ENCODE measurements around the gene PCGF1. TPM values are rescaled to one million over a fixed set of nuclear protein-coding genes. Genes with fewer than 3 reads are reported as not detected.

The PCGF1 gene
- total RNA-seq, 3 donors from 2014 or later (not counting 1 experiment from before 2014, with no cell fraction given) = 22.9 to 35.9 (median 33.2) TPM

GRCh38 chr2:74497777-74498499, 9.6 kb downstream of the PCGF1 start:
- H3K4me1 Mint-ChIP-seq = peaks cover 24 to 43% of the 10 kb centered on the region in 2 donors
- no peaks in the 10 kb centered on the region for H3K9me3 ChIP-seq (ENCODE audit: control insufficient read depth, insufficient read depth, low read length)
- peak overlapping the region; percentile 90 for H3K4me3 Mint-ChIP-seq
- H3K27ac Mint-ChIP-seq = peak overlapping the region; percentile 30 to 81
- intact Hi-C loops (cut with micrococcal nuclease) = no loop called here
- H3K27ac ChIP-seq (ENCODE audit: low read length) = no peak overlapping the region
- H3K36me3 Mint-ChIP-seq = no peaks in the 10 kb centered on the region
- 5% methylated on average over 61 of the region's 61 CpGs for WGBS (ENCODE audit: insufficient coverage)
- DNase-seq (peak; percentile 26 to 62), ATAC-seq (peak; percentile 48 to 51 (median 48))
- H3K27me3 ChIP-seq (ENCODE audit: control insufficient read depth, insufficient read depth, low read length) = peaks cover 5% of the 10 kb centered on the region
- TF ChIP-seq CTCF (IDR thresholded peaks at IDR 0.05) = no peak
- peaks cover 0 to 8% of the 10 kb centered on the region in 2 donors for H3K27me3 Mint-ChIP-seq (ENCODE audit: low read depth in 2 of 2)
- peaks cover 10% of the 10 kb centered on the region for H3K36me3 ChIP-seq (ENCODE audit: control insufficient read depth, insufficient read depth, low read length)
- peak overlapping the region; percentile 52 for H3K4me3 ChIP-seq (ENCODE audit: low read length)
- H3K4me1 ChIP-seq (ENCODE audit: control insufficient read depth, insufficient read depth, low read length) = peaks cover 43% of the 10 kb centered on the region
- H3K9me3 Mint-ChIP-seq = no peaks in the 10 kb centered on the region

- no peaks in the 10 kb centered on the region for H3K9me3 Mint-ChIP-seq
- Histone ChIP-seq H3K27ac (ENCODE audit: low read length) (no peak overlapping the region), H3K4me3 (ENCODE audit: low read length) (peak overlapping the region; percentile 52), H3K9me3 (ENCODE audit: control insufficient read depth, insufficient read depth, low read length) (no peaks in the 10 kb centered on the region), H3K4me1 (ENCODE audit: control insufficient read depth, insufficient read depth, low read length) (peaks cover 36% of the 10 kb centered on the region), H3K36me3 (ENCODE audit: control insufficient read depth, insufficient read depth, low read length) (peaks cover 18% of the 10 kb centered on the region), H3K27me3 (ENCODE audit: control insufficient read depth, insufficient read depth, low read length) (peaks cover 5% of the 10 kb centered on the region)
- H3K27me3 Mint-ChIP-seq (ENCODE audit: low read depth in 2 of 2) = peaks cover 0 to 8% of the 10 kb centered on the region in 2 donors
- WGBS (ENCODE audit: insufficient coverage) = 74% methylated on average over 19 of the region's 19 CpGs
- H3K36me3 Mint-ChIP-seq = no peaks in the 10 kb centered on the region
- DNase-seq = no peak
- H3K27ac Mint-ChIP-seq = peak overlapping the region; percentile 30 to 81
- peaks cover 24 to 36% of the 10 kb centered on the region in 2 donors for H3K4me1 Mint-ChIP-seq
- ATAC-seq = no peak
- intact Hi-C loops (cut with micrococcal nuclease) = no loop called here
- peak overlapping the region; percentile 90 for H3K4me3 Mint-ChIP-seq
- TF ChIP-seq CTCF (IDR thresholded peaks at IDR 0.05) = no peak
Observed at GRCh38 chr2:74496997-74497776, 10.3 kb downstream of the PCGF1 start.

GRCh38 chr2:74495440-74495839, 12.1 kb downstream of the PCGF1 start:
- Mint-ChIP-seq H3K9me3 (no peaks in the 10 kb centered on the region), H3K27ac (no peak overlapping the region), H3K4me1 (peaks cover 16 to 27% of the 10 kb centered on the region in 2 donors), H3K27me3 (ENCODE audit: low read depth in 2 of 2) (peaks cover 0 to 8% of the 10 kb centered on the region in 2 donors), H3K4me3 (no peak overlapping the region), H3K36me3 (no peaks in the 10 kb centered on the region)
- Histone ChIP-seq H3K27ac (ENCODE audit: low read length) (no peak overlapping the region), H3K4me3 (ENCODE audit: low read length) (no peak overlapping the region), H3K27me3 (ENCODE audit: control insufficient read depth, insufficient read depth, low read length) (peaks cover 5% of the 10 kb centered on the region), H3K4me1 (ENCODE audit: control insufficient read depth, insufficient read depth, low read length) (peaks cover 32% of the 10 kb centered on the region), H3K36me3 (ENCODE audit: control insufficient read depth, insufficient read depth, low read length) (peaks cover 35% of the 10 kb centered on the region), H3K9me3 (ENCODE audit: control insufficient read depth, insufficient read depth, low read length) (no peaks in the 10 kb centered on the region)
- no peak for DNase-seq
- ATAC-seq = no peak
- 92% methylated on average over 1 of the region's 1 CpG for WGBS (ENCODE audit: insufficient coverage)
- TF ChIP-seq CTCF (IDR thresholded peaks at IDR 0.05) = no peak
- intact Hi-C loops (cut with micrococcal nuclease) = no loop called here

Measured in natural killer cell (primary cell).